GM21367 (cell line): ENCODE measurements around the gene SDHA.
"Not testable (repeated sequence)": the region's sequence is repeated elsewhere in the genome, so short reads cannot be mapped to it uniquely, and the experiment has no call there.

Experiments used
- ATAC-seq: cut with Tn5 transposase; IDR thresholded peaks from one replicate; pipeline ENCODE4 v1.9.1; 2021; ENCODE audit not compliant: unreplicated experiment

SDHA gene

GRCh38 chr5:218457-219291, 554 bp downstream of the SDHA start:
- peak; percentile 19 for ATAC-seq

- ATAC-seq = no peak
Observed at GRCh38 chr5:219460-219863, 1.3 kb downstream of the SDHA start.

GRCh38 chr5:219991-220390, 1.9 kb downstream of the SDHA start:
- peak; percentile 27 for ATAC-seq

GRCh38 chr5:222951-223715, 5.0 kb downstream of the SDHA start:
- not testable (repeated sequence) for ATAC-seq

GRCh38 chr5:223791-224190, 5.7 kb downstream of the SDHA start:
- ATAC-seq = no peak

- ATAC-seq = no peak
Observed at GRCh38 chr5:225334-225733, 7.2 kb downstream of the SDHA start.

GRCh38 chr5:227375-227774, 9.3 kb downstream of the SDHA start:
- not testable (repeated sequence) for ATAC-seq

- ATAC-seq = no peak
Observed at GRCh38 chr5:228886-229285, 10.8 kb downstream of the SDHA start.

GRCh38 chr5:230711-231110, 12.6 kb downstream of the SDHA start:
- no peak for ATAC-seq

GRCh38 chr5:231661-232060, 13.5 kb downstream of the SDHA start:
- ATAC-seq = no peak

GRCh38 chr5:233426-233825, 15.3 kb downstream of the SDHA start:
- ATAC-seq = not testable (repeated sequence)

GRCh38 chr5:234450-234849, 16.3 kb downstream of the SDHA start:
- no peak for ATAC-seq

- not testable (repeated sequence) for ATAC-seq
Observed at GRCh38 chr5:235527-235926, 17.4 kb downstream of the SDHA start.

- ATAC-seq = not testable (repeated sequence)
Observed at GRCh38 chr5:237931-238330, 19.8 kb downstream of the SDHA start.

GRCh38 chr5:240550-240949, 22.4 kb downstream of the SDHA start:
- not testable (repeated sequence) for ATAC-seq

GRCh38 chr5:241045-241669, 23.0 kb downstream of the SDHA start:
- not testable (repeated sequence) for ATAC-seq

- ATAC-seq = not testable (repeated sequence)
Observed at GRCh38 chr5:243683-244367, 25.7 kb downstream of the SDHA start.

- not testable (repeated sequence) for ATAC-seq
Observed at GRCh38 chr5:245717-246116, 27.6 kb downstream of the SDHA start.

- ATAC-seq = not testable (repeated sequence)
Observed at GRCh38 chr5:250396-250795, 32.3 kb downstream of the SDHA start.

GRCh38 chr5:251016-251415, 32.9 kb downstream of the SDHA start:
- ATAC-seq = not testable (repeated sequence)

GRCh38 chr5:251538-251937, 33.4 kb downstream of the SDHA start:
- ATAC-seq = not testable (repeated sequence)
